ENCODE results near the gene HYAL3. TPM values are rescaled to one million over a fixed set of nuclear protein-coding genes. Genes with fewer than 3 reads are reported as not detected.
A peak's percentile ranks its signal among the peaks of the same experiment; 100 is the strongest.

HYAL3 gene
- total RNA-seq, 2 donors from 2014 or later, result 0.99 to 2.3 TPM

- peak in 3 of 4 donors; percentile 49 to 63 (median 61) for DNase-seq
- H3K27ac ChIP-seq, result peak within 1 kb of the TSS; percentile 88 to 98 (median 96)
- no peaks in the 10 kb centered on the region for H3K27me3 ChIP-seq
- H3K4me1 ChIP-seq, result peaks cover 72% of the 10 kb centered on the region
- intact Hi-C loops (cut with DNase I), result no loop called here
- 21 to 35% methylated on average over 17 to 31 of the region's 31 CpGs for WGBS, 2 donors
- peak within 1 kb of the TSS; percentile 3 to 62 for H3K4me3 ChIP-seq
- H3K9me3 ChIP-seq, result no peaks in the 10 kb centered on the region
- no peak for ATAC-seq
- peaks cover 0 to 5% of the 10 kb centered on the region in 2 donors for H3K36me3 ChIP-seq (replicated peaks in 1 of 2; ENCODE audit: insufficient read depth in 1 of 2, low read depth in 2 of 2)
- TF ChIP-seq CTCF (IDR thresholded peaks at IDR 0.05) (no peak), POLR2A (IDR thresholded peaks at IDR 0.05) (peak in 2 of 3 donors; percentile 24 to 36)
These were observed 23.3 kb upstream of the HYAL3 start, which contains the start of gene HYAL2 for GRCh38 chr3:50322386-50323091. HYAL2 (minus strand) TSS chr3:50322745; CDS start chr3:50320489, 2,256 bp downstream.

GRCh38 chr3:50322115-50322385 is 22.8 kb upstream of the HYAL3 start:
- ATAC-seq, result no peak
- DNase-seq, result no peak
- H3K4me3 ChIP-seq, result peak overlapping the region in 1 of 2 donors; percentile 3
- peaks cover 72% of the 10 kb centered on the region for H3K4me1 ChIP-seq
- 37 to 56% methylated on average over 6 to 14 of the region's 14 CpGs for WGBS, 2 donors
- peaks cover 0 to 5% of the 10 kb centered on the region in 2 donors for H3K36me3 ChIP-seq (replicated peaks in 1 of 2; ENCODE audit: insufficient read depth in 1 of 2, low read depth in 2 of 2)
- H3K27ac ChIP-seq, result peak overlapping the region; percentile 88 to 98 (median 96)
- TF ChIP-seq POLR2A (IDR thresholded peaks at IDR 0.05) (peak in 1 of 3 donors; percentile 3), CTCF (IDR thresholded peaks at IDR 0.05) (no peak)
- intact Hi-C loops (cut with DNase I), result no loop called here
- no peaks in the 10 kb centered on the region for H3K27me3 ChIP-seq
- H3K9me3 ChIP-seq, result no peaks in the 10 kb centered on the region

GRCh38 chr3:50321336-50322114 is 22.3 kb upstream of the HYAL3 start:
- Histone ChIP-seq H3K4me3 (peak overlapping the region in 1 of 2 donors; percentile 62), H3K9me3 (no peaks in the 10 kb centered on the region), H3K4me1 (peaks cover 67% of the 10 kb centered on the region), H3K27me3 (no peaks in the 10 kb centered on the region), H3K36me3 (replicated peaks in 1 of 2; ENCODE audit: insufficient read depth in 1 of 2, low read depth in 2 of 2) (peaks cover 0 to 5% of the 10 kb centered on the region in 2 donors), H3K27ac (peak overlapping the region; percentile 88 to 98 (median 96))
- intact Hi-C loops (cut with DNase I), result no loop called here
- DNase-seq (peak; percentile 90 to 93 (median 91)), ATAC-seq (peak; percentile 89)
- TF ChIP-seq CTCF (IDR thresholded peaks at IDR 0.05) (peak in 6 of 7 experiments; percentile 16 to 48 (median 32)), POLR2A (IDR thresholded peaks at IDR 0.05) (no peak)
- 2 to 20% methylated on average over 1 to 57 of the region's 59 CpGs for whole genome bisulfite sequencing, 2 donors

GRCh38 chr3:50320853-50321335 is 21.7 kb upstream of the HYAL3 start:
- Histone ChIP-seq H3K4me1 (peaks cover 60% of the 10 kb centered on the region), H3K9me3 (no peaks in the 10 kb centered on the region), H3K4me3 (peak overlapping the region in 1 of 2 donors; percentile 62), H3K36me3 (replicated peaks in 1 of 2; ENCODE audit: insufficient read depth in 1 of 2, low read depth in 2 of 2) (peaks cover 0 to 5% of the 10 kb centered on the region in 2 donors), H3K27ac (peak overlapping the region; percentile 88 to 98 (median 96)), H3K27me3 (no peaks in the 10 kb centered on the region)
- TF ChIP-seq CTCF (IDR thresholded peaks at IDR 0.05) (no peak), POLR2A (IDR thresholded peaks at IDR 0.05) (peak in 2 of 3 donors; percentile 59 to 64)
- ATAC-seq (peak; percentile 75), DNase-seq (peak; percentile 75 to 84 (median 80))
- 0% methylated on average over 43 of the region's 45 CpGs; no CpG with 5 or more reads in 1 of the 2 donors for WGBS, 2 donors
- intact Hi-C loops (cut with DNase I), result no loop called here
